Fibroblast of peridontal ligament (primary cell): ENCODE data around the gene EPHB2.
"Not testable (repeated sequence)": the region's sequence is repeated elsewhere in the genome, so short reads cannot be mapped to it uniquely, and the experiment has no call there.

Experiments used
- DNase-seq: peaks from one replicate; pipeline ENCODE4 v3.0.0-alpha.2; 2010; ENCODE audit errors: extremely low read depth

Gene EPHB2

GRCh38 chr1:22836850-22837249 is 126.2 kb downstream of the EPHB2 start:
- no peak for DNase-seq

GRCh38 chr1:22837332-22837731 is 126.7 kb downstream of the EPHB2 start:
- DNase-seq = no peak

- no peak for DNase-seq
Measured at GRCh38 chr1:22838965-22839364, 128.3 kb downstream of the EPHB2 start.

- DNase-seq = no peak
Measured at GRCh38 chr1:22839806-22840205, 129.2 kb downstream of the EPHB2 start.

GRCh38 chr1:22841142-22841541 is 130.5 kb downstream of the EPHB2 start:
- no peak for DNase-seq

GRCh38 chr1:22841860-22842281 is 131.2 kb downstream of the EPHB2 start:
- peak; percentile 73 for DNase-seq

- not testable (repeated sequence) for DNase-seq
Measured at GRCh38 chr1:22843441-22844183, 133.0 kb downstream of the EPHB2 start.

GRCh38 chr1:22844621-22845020 is 134.0 kb downstream of the EPHB2 start:
- DNase-seq = no peak

- DNase-seq = no peak
Measured at GRCh38 chr1:22845398-22845935, 134.8 kb downstream of the EPHB2 start.

GRCh38 chr1:22846458-22846857 is 135.8 kb downstream of the EPHB2 start:
- DNase-seq = no peak

GRCh38 chr1:22847249-22847648 is 136.6 kb downstream of the EPHB2 start:
- DNase-seq = no peak

GRCh38 chr1:22847709-22848108 is 137.1 kb downstream of the EPHB2 start:
- DNase-seq = no peak

GRCh38 chr1:22848405-22848804 is 137.8 kb downstream of the EPHB2 start:
- DNase-seq = no peak

GRCh38 chr1:22849770-22850169 is 139.1 kb downstream of the EPHB2 start:
- no peak for DNase-seq

GRCh38 chr1:22850281-22850680 is 139.6 kb downstream of the EPHB2 start:
- no peak for DNase-seq

GRCh38 chr1:22850681-22851080 is 140.0 kb downstream of the EPHB2 start:
- DNase-seq = no peak

GRCh38 chr1:22851517-22851916 is 140.9 kb downstream of the EPHB2 start:
- no peak for DNase-seq

- no peak for DNase-seq
Measured at GRCh38 chr1:22852144-22852655, 141.6 kb downstream of the EPHB2 start.

- DNase-seq = no peak
Measured at GRCh38 chr1:22853651-22854185, 143.1 kb downstream of the EPHB2 start.

- no peak for DNase-seq
Measured at GRCh38 chr1:22854688-22855565, 144.3 kb downstream of the EPHB2 start.

GRCh38 chr1:22855668-22856606 is 145.3 kb downstream of the EPHB2 start:
- DNase-seq = no peak
